HepG2 (cell line): Measurements from ENCODE around the gene ALPK1. TPM values are rescaled to one million over a fixed set of nuclear protein-coding genes. Genes with fewer than 3 reads are reported as not detected.

ENCODE experiments used
- ARID5B ChIP-seq: IDR thresholded peaks from 2 replicates; pipeline ENCODE4 v1.4.0; 2020; ENCODE audit warnings: mild to moderate bottlenecking, missing genetic modification reagents
- CAMTA2 ChIP-seq: sonication (generic); formaldehyde crosslinking; IDR thresholded peaks from 2 replicates; pipeline ENCODE4 v1.4.0; 2020; ENCODE audit warnings: mild to moderate bottlenecking, missing genetic modification reagents, borderline replicate concordance
- ELF4 ChIP-seq: sonication (generic); formaldehyde crosslinking; IDR thresholded peaks from 2 replicates; pipeline ENCODE4 v1.5.0; 2020; ENCODE audit warnings: missing genetic modification reagents, mild to moderate bottlenecking, moderate library complexity, borderline replicate concordance
- ESRRA ChIP-seq: sonication (generic); formaldehyde crosslinking; IDR thresholded peaks from 2 replicates; pipeline ENCODE4 v1.5.1; 2020; ENCODE audit warnings: mild to moderate bottlenecking, low read depth, missing genetic modification reagents
- FOXM1 ChIP-seq: sonication (generic); formaldehyde crosslinking; IDR thresholded peaks from 2 replicates; pipeline ENCODE4 v1.5.0; 2020; ENCODE audit warnings: missing genetic modification reagents
- IRF2 ChIP-seq: IDR thresholded peaks from 2 replicates; pipeline ENCODE4 v1.6.1; 2018; ENCODE audit warnings: missing genetic modification reagents, missing compliant biosample characterization
- PPARG ChIP-seq: conservative IDR thresholded peaks from 2 replicates; pipeline ENCODE4 v1.6.1; 2016; ENCODE audit warnings: missing biosample characterization, missing genetic modification reagents
- RFX1 ChIP-seq: fragments of 450-650 bp; IDR thresholded peaks from 2 replicates; pipeline ENCODE4 v1.6.1; 2017
- ZBTB8A ChIP-seq: sonication (generic); formaldehyde crosslinking; IDR thresholded peaks from 2 replicates; pipeline ENCODE4 v1.4.0; 2020; ENCODE audit warnings: mild to moderate bottlenecking, low read depth, missing genetic modification reagents, borderline replicate concordance
- ZNF136 ChIP-seq: sonication (generic); formaldehyde crosslinking; IDR thresholded peaks from 2 replicates; pipeline ENCODE4 v1.8.1; 2022; ENCODE audit warnings: low read depth, mild to moderate bottlenecking, moderate library complexity, missing genetic modification reagents
- ZNF230 ChIP-seq: sonication (generic); formaldehyde crosslinking; IDR thresholded peaks from 2 replicates; pipeline ENCODE4 v1.4.0; 2020; ENCODE audit warnings: mild to moderate bottlenecking, missing genetic modification reagents
- ZNF253 ChIP-seq: sonication (generic); formaldehyde crosslinking; IDR thresholded peaks from 2 replicates; pipeline ENCODE4 v1.8.0; 2022; ENCODE audit warnings: mild to moderate bottlenecking, missing genetic modification reagents, borderline replicate concordance
- polyA plus RNA-seq, 8 experiments: library from polyadenylated mRNA; depleted of rRNA in 3 of 8; stranded (reverse) in 7 of 8; unstranded in 1 of 8; fragments of >200 nt; fragmentation: Illumina TruSeq in 4 of 8; extraction: Trizol in 4 of 8; gene quantifications; 2 replicates each; pipeline versions ENCODE4 v1.2.1 to v1.2.3, GENCODE V29; 2011 to 2016; ENCODE audit warnings: low read depth in 4 of 8, missing spikeins in 1 of 8, mixed read lengths in 1 of 8; ENCODE audit not compliant: insufficient read depth in 1 of 8
- total RNA-seq, 5 experiments: library from RNA; depleted of rRNA; stranded (reverse); fragments of >200 nt; fragmentation: Illumina TruSeq; extraction: Trizol; gene quantifications; 2 replicates each; pipeline ENCODE4 v1.2.3, GENCODE V29; 2016; ENCODE audit warnings: low read depth in 1 of 5
- TF ChIP-seq, protein P1 (sequence below): sonication (generic); formaldehyde crosslinking; conservative IDR thresholded peaks from 2 replicates; pipeline ENCODE4 v1.4.0; 2020; ENCODE audit warnings: mild to moderate bottlenecking, missing genetic modification reagents, moderate library complexity
- TF ChIP-seq, protein P2 (sequence below), 2 experiments: fragments of 450-650 bp in 1 of 2; sonication (generic) in 1 of 2; formaldehyde crosslinking; IDR thresholded peaks; 2 replicates each; pipeline versions ENCODE4 v1.5.0 to v1.8.0; 2020 to 2022; ENCODE audit warnings: mild to moderate bottlenecking in 1 of 2, missing genetic modification reagents in 1 of 2
- TF ChIP-seq, protein P3 (sequence below): fragments of 450-650 bp; IDR thresholded peaks from 2 replicates; pipeline ENCODE4 v1.6.1; 2017; ENCODE audit warnings: mild to moderate bottlenecking

ALPK1 gene
- total and polyA plus RNA-seq, 2 of the 13 experiments (the other 11 are each of a cell fraction or from before 2014, with no cell fraction given): 0.61 to 1.3 TPM

DNA sequence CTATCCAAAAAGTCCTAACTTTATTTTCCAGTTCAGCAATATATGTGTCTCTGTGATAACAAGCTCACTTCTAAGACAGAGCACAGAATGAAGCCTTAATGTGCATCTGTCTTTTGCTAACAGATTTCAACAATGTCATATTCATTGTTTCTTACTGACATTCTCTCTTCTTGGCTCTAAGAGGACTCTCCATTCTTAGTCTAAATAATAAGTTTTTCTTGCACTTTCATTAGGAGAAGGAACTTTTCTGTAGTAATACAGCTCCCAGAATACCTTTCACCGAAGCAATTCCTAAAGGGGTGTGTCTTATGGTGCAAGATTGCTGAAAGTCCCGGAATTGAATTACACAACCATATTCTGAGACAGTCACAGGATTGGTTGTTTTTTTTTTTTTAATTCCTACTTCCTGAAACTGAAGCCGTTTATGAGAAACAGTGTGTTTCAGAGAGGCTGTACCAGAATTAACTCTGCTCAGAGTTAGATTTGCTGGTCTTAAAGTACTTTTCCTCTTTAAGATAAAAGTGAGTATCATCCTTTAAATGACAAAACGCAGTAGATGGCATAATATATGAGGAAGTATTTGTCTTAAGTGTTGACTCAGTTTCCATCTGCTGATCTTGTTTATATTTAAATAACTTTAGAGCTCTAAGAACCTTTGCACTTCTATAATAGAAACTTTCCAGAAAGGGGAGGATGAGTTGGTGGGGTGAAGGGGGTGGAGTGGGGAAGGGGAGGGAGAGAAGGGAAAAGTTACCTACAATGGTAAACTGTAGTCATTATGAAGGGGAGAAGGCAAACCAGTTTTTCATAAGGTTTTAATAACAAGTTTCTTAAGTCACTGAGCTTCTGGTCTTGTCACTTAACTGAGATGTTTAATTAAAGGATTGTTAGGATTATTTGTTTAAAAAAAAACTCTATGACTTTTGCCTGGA, at the start of gene ALPK1 (continued):
- TF ChIP-seq ARID5B (CRISPR knock-in tag): peak; percentile 57; the same call in 1 of the 2 replicates
- TF ChIP-seq, protein P1, sequence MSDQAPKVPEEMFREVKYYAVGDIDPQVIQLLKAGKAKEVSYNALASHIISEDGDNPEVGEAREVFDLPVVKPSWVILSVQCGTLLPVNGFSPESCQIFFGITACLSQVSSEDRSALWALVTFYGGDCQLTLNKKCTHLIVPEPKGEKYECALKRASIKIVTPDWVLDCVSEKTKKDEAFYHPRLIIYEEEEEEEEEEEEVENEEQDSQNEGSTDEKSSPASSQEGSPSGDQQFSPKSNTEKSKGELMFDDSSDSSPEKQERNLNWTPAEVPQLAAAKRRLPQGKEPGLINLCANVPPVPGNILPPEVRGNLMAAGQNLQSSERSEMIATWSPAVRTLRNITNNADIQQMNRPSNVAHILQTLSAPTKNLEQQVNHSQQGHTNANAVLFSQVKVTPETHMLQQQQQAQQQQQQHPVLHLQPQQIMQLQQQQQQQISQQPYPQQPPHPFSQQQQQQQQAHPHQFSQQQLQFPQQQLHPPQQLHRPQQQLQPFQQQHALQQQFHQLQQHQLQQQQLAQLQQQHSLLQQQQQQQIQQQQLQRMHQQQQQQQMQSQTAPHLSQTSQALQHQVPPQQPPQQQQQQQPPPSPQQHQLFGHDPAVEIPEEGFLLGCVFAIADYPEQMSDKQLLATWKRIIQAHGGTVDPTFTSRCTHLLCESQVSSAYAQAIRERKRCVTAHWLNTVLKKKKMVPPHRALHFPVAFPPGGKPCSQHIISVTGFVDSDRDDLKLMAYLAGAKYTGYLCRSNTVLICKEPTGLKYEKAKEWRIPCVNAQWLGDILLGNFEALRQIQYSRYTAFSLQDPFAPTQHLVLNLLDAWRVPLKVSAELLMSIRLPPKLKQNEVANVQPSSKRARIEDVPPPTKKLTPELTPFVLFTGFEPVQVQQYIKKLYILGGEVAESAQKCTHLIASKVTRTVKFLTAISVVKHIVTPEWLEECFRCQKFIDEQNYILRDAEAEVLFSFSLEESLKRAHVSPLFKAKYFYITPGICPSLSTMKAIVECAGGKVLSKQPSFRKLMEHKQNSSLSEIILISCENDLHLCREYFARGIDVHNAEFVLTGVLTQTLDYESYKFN (CRISPR knock-in tag): 0 out of 2 replicates have a peak, but pooled peaks have one; percentile 11
- no peak for TF ChIP-seq ZNF253 (CRISPR knock-in tag)
- no peak for TF ChIP-seq PPARG (CRISPR knock-in tag)
- no peak for TF ChIP-seq FOXM1 (CRISPR knock-in tag)
- TF ChIP-seq ZBTB8A: no peak
- TF ChIP-seq, protein P2, sequence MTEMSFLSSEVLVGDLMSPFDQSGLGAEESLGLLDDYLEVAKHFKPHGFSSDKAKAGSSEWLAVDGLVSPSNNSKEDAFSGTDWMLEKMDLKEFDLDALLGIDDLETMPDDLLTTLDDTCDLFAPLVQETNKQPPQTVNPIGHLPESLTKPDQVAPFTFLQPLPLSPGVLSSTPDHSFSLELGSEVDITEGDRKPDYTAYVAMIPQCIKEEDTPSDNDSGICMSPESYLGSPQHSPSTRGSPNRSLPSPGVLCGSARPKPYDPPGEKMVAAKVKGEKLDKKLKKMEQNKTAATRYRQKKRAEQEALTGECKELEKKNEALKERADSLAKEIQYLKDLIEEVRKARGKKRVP (CRISPR knock-in tag; IDR thresholded peaks at IDR 0.05): peak in 1 of 2 experiments; percentile 53; a peak in 1 of 4 replicates
- TF ChIP-seq, protein P3, sequence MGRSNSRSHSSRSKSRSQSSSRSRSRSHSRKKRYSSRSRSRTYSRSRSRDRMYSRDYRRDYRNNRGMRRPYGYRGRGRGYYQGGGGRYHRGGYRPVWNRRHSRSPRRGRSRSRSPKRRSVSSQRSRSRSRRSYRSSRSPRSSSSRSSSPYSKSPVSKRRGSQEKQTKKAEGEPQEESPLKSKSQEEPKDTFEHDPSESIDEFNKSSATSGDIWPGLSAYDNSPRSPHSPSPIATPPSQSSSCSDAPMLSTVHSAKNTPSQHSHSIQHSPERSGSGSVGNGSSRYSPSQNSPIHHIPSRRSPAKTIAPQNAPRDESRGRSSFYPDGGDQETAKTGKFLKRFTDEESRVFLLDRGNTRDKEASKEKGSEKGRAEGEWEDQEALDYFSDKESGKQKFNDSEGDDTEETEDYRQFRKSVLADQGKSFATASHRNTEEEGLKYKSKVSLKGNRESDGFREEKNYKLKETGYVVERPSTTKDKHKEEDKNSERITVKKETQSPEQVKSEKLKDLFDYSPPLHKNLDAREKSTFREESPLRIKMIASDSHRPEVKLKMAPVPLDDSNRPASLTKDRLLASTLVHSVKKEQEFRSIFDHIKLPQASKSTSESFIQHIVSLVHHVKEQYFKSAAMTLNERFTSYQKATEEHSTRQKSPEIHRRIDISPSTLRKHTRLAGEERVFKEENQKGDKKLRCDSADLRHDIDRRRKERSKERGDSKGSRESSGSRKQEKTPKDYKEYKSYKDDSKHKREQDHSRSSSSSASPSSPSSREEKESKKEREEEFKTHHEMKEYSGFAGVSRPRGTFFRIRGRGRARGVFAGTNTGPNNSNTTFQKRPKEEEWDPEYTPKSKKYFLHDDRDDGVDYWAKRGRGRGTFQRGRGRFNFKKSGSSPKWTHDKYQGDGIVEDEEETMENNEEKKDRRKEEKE: no peak
- no peak for TF ChIP-seq ESRRA (CRISPR knock-in tag)
- TF ChIP-seq ELF4 (CRISPR knock-in tag): no peak
- TF ChIP-seq IRF2 (CRISPR knock-in tag): no peak
- no peak for TF ChIP-seq RFX1
- no peak for TF ChIP-seq ZNF136 (CRISPR knock-in tag)
- no peak for TF ChIP-seq ZNF230
- no peak for TF ChIP-seq CAMTA2 (CRISPR knock-in tag)
